ENCODE measurements around the gene CHPT1.
A peak's percentile ranks its signal among the peaks of the same experiment; 100 is the strongest.

CHPT1 gene

GRCh38 chr12:101769865-101770264 lies 72.4 kb downstream of the CHPT1 start:
- Mint-ChIP-seq H3K36me3 (ENCODE audit: low read depth) (peaks cover 74% of the 10 kb centered on the region), H3K27ac (no peak overlapping the region), H3K4me1 (ENCODE audit: low read depth) (peaks cover 32% of the 10 kb centered on the region), H3K27me3 (no peaks in the 10 kb centered on the region), H3K9me3 (no peaks in the 10 kb centered on the region), H3K4me3 (no peak overlapping the region)
- intact Hi-C loops (cut with micrococcal nuclease) = loop anchor here (5.0 to 10.0 kb wide), 2 partner anchors 145 to 358 kb away; no protein-coding TSS in a partner anchor

DNA sequence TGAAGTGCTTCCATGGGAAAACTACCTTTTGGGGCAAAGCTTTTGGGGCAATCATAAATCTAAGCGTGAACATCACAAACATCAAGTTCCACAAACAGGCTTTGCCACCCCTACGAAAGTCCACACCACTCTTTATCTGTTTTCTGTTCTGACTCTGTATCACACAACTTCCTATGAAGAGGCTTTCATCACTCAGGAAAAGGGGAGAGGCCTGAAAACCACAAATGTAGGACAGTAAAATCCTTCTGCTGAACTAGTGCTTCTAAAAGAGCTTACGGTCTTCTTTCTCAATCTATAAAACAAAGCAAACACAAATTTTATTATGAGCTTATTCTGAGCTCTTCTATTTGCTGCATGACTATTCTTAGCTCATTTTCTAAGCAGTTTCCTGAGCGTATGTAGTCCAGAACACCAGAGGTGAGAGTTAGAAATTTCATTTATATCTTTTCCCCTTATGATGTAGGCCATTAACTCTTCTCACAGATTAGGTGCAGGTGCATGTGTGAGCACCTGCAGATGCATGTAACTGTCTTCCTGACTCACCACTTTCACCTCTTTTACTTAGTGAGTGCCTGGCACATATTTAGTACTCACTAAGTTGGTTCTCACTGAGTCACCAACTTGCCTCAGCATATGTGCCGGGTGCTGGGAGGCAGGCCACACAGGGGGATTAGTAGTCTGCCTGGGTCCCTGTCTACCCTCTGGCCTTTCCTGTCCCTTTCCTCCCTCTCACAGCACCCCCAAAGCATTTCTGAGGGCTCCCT lies 74.8 kb downstream of the CHPT1 start:
- intact Hi-C loops (cut with micrococcal nuclease) = loop anchor here (2.0 to 10.0 kb wide), 4 partner anchors 59 to 360 kb away; partner anchors contain the start of gene GNPTAB
- H3K9me3 Mint-ChIP-seq = no peaks in the 10 kb centered on the region
- peak overlapping the region; percentile 77 for H3K27ac Mint-ChIP-seq
- H3K4me1 Mint-ChIP-seq (ENCODE audit: low read depth) = peaks cover 44% of the 10 kb centered on the region
- H3K27me3 Mint-ChIP-seq = no peaks in the 10 kb centered on the region
- peak overlapping the region; percentile 18 for H3K4me3 Mint-ChIP-seq
- H3K36me3 Mint-ChIP-seq (ENCODE audit: low read depth) = peaks cover 75% of the 10 kb centered on the region

DNA sequence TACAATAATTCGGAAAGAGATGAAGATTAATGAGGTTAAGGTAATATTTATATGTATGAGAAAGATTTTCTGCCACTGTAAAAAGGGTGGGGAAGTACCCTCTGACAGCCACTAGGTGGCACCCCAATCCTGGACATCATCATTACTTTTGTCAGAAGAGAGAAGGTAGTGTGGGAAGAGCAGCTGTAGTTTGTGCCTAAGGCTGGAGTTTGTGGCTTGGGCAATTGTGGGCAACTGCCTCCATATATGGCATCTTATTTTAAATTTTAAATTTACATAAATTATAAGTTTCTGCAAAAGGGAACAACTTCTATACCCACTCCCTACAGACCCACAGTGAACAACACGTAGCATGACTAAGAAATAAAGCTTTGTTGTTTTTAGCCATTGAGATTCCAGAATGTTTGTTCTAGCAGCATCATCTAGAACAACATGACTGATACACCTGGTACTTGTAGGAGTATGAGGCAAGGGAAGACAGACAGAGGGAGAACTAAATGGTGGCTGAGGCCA lies 76.3 kb downstream of the CHPT1 start:
- H3K4me3 Mint-ChIP-seq = no peak overlapping the region
- H3K36me3 Mint-ChIP-seq (ENCODE audit: low read depth) = peaks cover 69% of the 10 kb centered on the region
- peak overlapping the region; percentile 77 for H3K27ac Mint-ChIP-seq

GRCh38 chr12:101775816-101776215 lies 78.4 kb downstream of the CHPT1 start:
- peak overlapping the region; percentile 98 for H3K27ac Mint-ChIP-seq
- no peaks in the 10 kb centered on the region for H3K9me3 Mint-ChIP-seq
- intact Hi-C loops (cut with micrococcal nuclease) = loop anchor here (10.0 kb wide), 1 partner anchor 139 kb away; no protein-coding TSS in a partner anchor
- no peaks in the 10 kb centered on the region for H3K27me3 Mint-ChIP-seq
- H3K4me3 Mint-ChIP-seq = no peak overlapping the region
- peaks cover 71% of the 10 kb centered on the region for H3K4me1 Mint-ChIP-seq (ENCODE audit: low read depth)
- H3K36me3 Mint-ChIP-seq (ENCODE audit: low read depth) = peaks cover 61% of the 10 kb centered on the region

More for the DNA sequence above, 76.3 kb downstream of the CHPT1 start:
- Mint-ChIP-seq H3K9me3 (no peaks in the 10 kb centered on the region), H3K4me1 (ENCODE audit: low read depth) (peaks cover 56% of the 10 kb centered on the region), H3K27me3 (no peaks in the 10 kb centered on the region)
- intact Hi-C loops (cut with micrococcal nuclease) = loop anchor here (2.0 to 10.0 kb wide), 4 partner anchors 57 to 361 kb away; partner anchors contain the start of gene GNPTAB

DNA sequence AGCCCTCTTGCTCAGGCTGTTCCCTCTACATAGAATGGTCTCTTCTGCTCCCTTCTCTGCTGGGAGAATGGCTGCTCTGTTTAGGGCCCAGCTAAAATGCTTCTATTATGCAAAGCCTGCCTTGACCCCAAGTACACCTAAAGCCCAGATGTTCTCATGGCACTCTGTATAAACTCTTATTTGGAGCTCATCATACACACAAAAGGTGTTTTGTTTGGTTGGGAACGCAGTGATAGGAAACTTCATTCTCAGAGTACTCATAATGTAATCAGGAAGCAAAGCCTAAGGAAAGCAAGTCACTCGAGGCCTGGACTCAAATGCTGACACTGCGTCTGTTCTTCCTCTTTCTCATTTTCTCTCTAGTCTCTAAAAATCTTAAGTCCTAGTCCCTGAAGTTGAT lies 80.0 kb downstream of the CHPT1 start:
- Mint-ChIP-seq H3K36me3 (ENCODE audit: low read depth) (peaks cover 64% of the 10 kb centered on the region), H3K27me3 (no peaks in the 10 kb centered on the region), H3K4me3 (peak overlapping the region; percentile 20), H3K4me1 (ENCODE audit: low read depth) (peaks cover 64% of the 10 kb centered on the region), H3K9me3 (no peaks in the 10 kb centered on the region), H3K27ac (peak overlapping the region; percentile 98)
- intact Hi-C loops (cut with micrococcal nuclease) = loop anchor here (10.0 kb wide), 1 partner anchor 137 kb away; no protein-coding TSS in a partner anchor

DNA sequence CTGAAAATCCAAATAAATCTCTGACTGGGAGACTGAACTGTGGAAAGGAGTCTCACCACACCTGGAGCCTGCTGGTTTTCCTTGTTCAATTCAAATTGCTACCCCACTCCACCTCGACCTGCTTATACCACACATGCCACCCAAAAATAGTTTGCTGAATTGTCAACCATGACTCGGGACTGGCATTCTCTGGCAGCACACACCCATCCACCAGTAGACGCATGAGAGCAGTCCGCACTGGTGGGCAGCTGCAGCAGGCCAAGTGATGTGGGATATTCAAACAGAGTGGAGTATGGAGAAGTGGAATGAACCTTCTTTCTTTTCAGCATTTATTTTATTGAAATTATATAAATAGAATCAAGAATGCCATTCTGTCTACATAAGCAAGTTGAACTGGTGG lies 80.5 kb downstream of the CHPT1 start:
- intact Hi-C loops (cut with micrococcal nuclease) = loop anchor here (10.0 kb wide), 1 partner anchor 137 kb away; no protein-coding TSS in a partner anchor
- H3K9me3 Mint-ChIP-seq = no peaks in the 10 kb centered on the region

More for the DNA sequence above, 80.5 kb downstream of the CHPT1 start:
- Mint-ChIP-seq H3K27me3 (no peaks in the 10 kb centered on the region), H3K4me3 (no peak overlapping the region), H3K4me1 (ENCODE audit: low read depth) (peaks cover 67% of the 10 kb centered on the region), H3K27ac (peak overlapping the region; percentile 98), H3K36me3 (ENCODE audit: low read depth) (peaks cover 68% of the 10 kb centered on the region)

All from dendritic cell treated with granulocyte-macrophage colony-stimulating factor and Interleukin-4, amounts not matched to agents 40 ng/mL and 50 ng/mL, for 4 days (primary cell).